Chondrocyte (in vitro differentiated cells): ENCODE results near the gene NINJ2. TPM values are rescaled to one million over a fixed set of nuclear protein-coding genes. Genes with fewer than 3 reads are reported as not detected.

Source experiments
- DNase-seq: peaks from one replicate; pipeline ENCODE4 v3.0.0; 2021; ENCODE audit warnings: mixed read lengths, low spot score
- H3K27ac Mint-ChIP-seq: one replicate; pipeline ENCODE4 v1.8.0; 2021; ENCODE audit warnings: mild to moderate bottlenecking, moderate library complexity, mixed read lengths; ENCODE audit not compliant: unreplicated experiment
- H3K27me3 Mint-ChIP-seq: 2 replicates; pipeline ENCODE4 v1.8.0; 2021; ENCODE audit warnings: low read depth, mixed read lengths
- H3K36me3 Mint-ChIP-seq: 2 replicates; pipeline ENCODE4 v1.8.0; 2021; ENCODE audit warnings: low read depth, mixed read lengths
- H3K4me1 Mint-ChIP-seq: 2 replicates; pipeline ENCODE4 v1.8.0; 2021; ENCODE audit warnings: low read depth, mild to moderate bottlenecking, mixed read lengths
- H3K4me3 Mint-ChIP-seq: one replicate; pipeline ENCODE4 v1.8.0; 2021; ENCODE audit warnings: mild to moderate bottlenecking, moderate library complexity, mixed read lengths; ENCODE audit not compliant: unreplicated experiment
- H3K9me3 Mint-ChIP-seq: 2 replicates; pipeline ENCODE4 v1.8.0; 2021; ENCODE audit warnings: low read depth, mixed read lengths
- CTCF ChIP-seq: fragments of 200-600 bp; sonication (generic); IDR thresholded peaks from 2 replicates; pipeline ENCODE4 v1.5.0; 2021; ENCODE audit warnings: antibody characterized with exemption, mild to moderate bottlenecking, moderate library complexity
- total RNA-seq: library from RNA; stranded (reverse); gene quantifications from 3 replicates; pipeline ENCODE4 v1.2.1, GENCODE V29; 2021

The NINJ2 gene
- total RNA-seq, 1 donor from 2014 or later: 2.1 TPM

- H3K27ac Mint-ChIP-seq: peak overlapping the region; percentile 68
- peaks cover 21% of the 10 kb centered on the region for H3K4me1 Mint-ChIP-seq
- H3K36me3 Mint-ChIP-seq: no peaks in the 10 kb centered on the region
- H3K9me3 Mint-ChIP-seq: no peaks in the 10 kb centered on the region
- no peak overlapping the region for H3K4me3 Mint-ChIP-seq
- no peak for TF ChIP-seq CTCF
- DNase-seq: no peak
- peaks cover 2% of the 10 kb centered on the region for H3K27me3 Mint-ChIP-seq
These were observed 124.3 kb downstream of the NINJ2 start for GRCh38 chr12:538731-539539.

- Mint-ChIP-seq H3K36me3 (no peaks in the 10 kb centered on the region), H3K9me3 (peaks cover under 1% of the 10 kb centered on the region), H3K27ac (no peak overlapping the region), H3K27me3 (peaks cover 2% of the 10 kb centered on the region), H3K4me3 (no peak overlapping the region), H3K4me1 (peaks cover 27% of the 10 kb centered on the region)
- no peak for TF ChIP-seq CTCF
- DNase-seq: no peak
These were observed 125.5 kb downstream of the NINJ2 start for GRCh38 chr12:537772-538171.

GRCh38 chr12:536751-537245, 126.4 kb downstream of the NINJ2 start:
- Mint-ChIP-seq H3K4me3 (no peak overlapping the region), H3K4me1 (peaks cover 27% of the 10 kb centered on the region), H3K9me3 (peaks cover 8% of the 10 kb centered on the region), H3K27me3 (peaks cover 2% of the 10 kb centered on the region), H3K27ac (no peak overlapping the region), H3K36me3 (peaks cover 1% of the 10 kb centered on the region)
- no peak for DNase-seq
- no peak for TF ChIP-seq CTCF

- peaks cover 1% of the 10 kb centered on the region for H3K36me3 Mint-ChIP-seq
- peaks cover 8% of the 10 kb centered on the region for H3K9me3 Mint-ChIP-seq
- no peak for TF ChIP-seq CTCF
- H3K27me3 Mint-ChIP-seq: peaks cover 2% of the 10 kb centered on the region
- H3K4me3 Mint-ChIP-seq: no peak overlapping the region
- peaks cover 25% of the 10 kb centered on the region for H3K4me1 Mint-ChIP-seq
- DNase-seq: no peak
- no peak overlapping the region for H3K27ac Mint-ChIP-seq
These were observed 127.8 kb downstream of the NINJ2 start for GRCh38 chr12:535396-535795.

- H3K9me3 Mint-ChIP-seq: peaks cover 8% of the 10 kb centered on the region
- H3K4me1 Mint-ChIP-seq: peaks cover 28% of the 10 kb centered on the region
- DNase-seq: no peak
- peaks cover 2% of the 10 kb centered on the region for H3K27me3 Mint-ChIP-seq
- TF ChIP-seq CTCF: no peak
- H3K4me3 Mint-ChIP-seq: no peak overlapping the region
- H3K36me3 Mint-ChIP-seq: peaks cover 1% of the 10 kb centered on the region
- no peak overlapping the region for H3K27ac Mint-ChIP-seq
These were observed 129.0 kb downstream of the NINJ2 start for GRCh38 chr12:534216-534615.
